Iris pigment epithelial cell (primary cell): Measurements from ENCODE around the gene BST2.

Experiments
- DNase-seq: peaks from one replicate; pipeline ENCODE4 v3.0.0-alpha.2; 2011; ENCODE audit warnings: low read depth

BST2 gene, protein sequence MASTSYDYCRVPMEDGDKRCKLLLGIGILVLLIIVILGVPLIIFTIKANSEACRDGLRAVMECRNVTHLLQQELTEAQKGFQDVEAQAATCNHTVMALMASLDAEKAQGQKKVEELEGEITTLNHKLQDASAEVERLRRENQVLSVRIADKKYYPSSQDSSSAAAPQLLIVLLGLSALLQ

GRCh38 chr19:17405250-17406045 lies at the start of gene BST2:
TSS of gene BST2 (minus strand) at chr19:17405630. CDS start at chr19:17405575, 55 bp downstream.
- peak; percentile 67 for DNase-seq

- no peak for DNase-seq
These were observed 49.2 kb upstream of the BST2 start for GRCh38 chr19:17454576-17455071.

DNA sequence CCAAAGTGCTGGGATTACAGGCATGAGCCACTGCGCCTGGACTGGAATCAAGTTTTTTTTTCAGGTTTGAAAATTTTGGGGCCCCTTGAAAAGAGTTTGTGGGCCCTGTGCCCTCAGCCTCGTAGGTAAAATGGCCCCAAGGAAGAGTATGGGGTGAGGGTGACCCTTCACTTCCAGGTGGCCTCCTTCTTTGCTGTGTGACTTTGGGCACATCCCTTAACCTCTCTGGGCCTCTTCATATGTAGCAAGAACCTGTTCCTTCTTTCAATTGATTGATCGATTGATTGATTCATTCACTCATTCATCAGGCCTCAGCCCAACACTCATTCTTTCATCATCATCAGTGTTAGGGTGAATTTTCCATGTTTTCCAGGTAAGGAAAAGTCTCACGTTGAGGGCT lies 46.4 kb upstream of the BST2 start:
- DNase-seq = no peak

GRCh38 chr19:17450264-17451075 lies 45.0 kb upstream of the BST2 start:
- DNase-seq = no peak

GRCh38 chr19:17448131-17448967 lies 42.9 kb upstream of the BST2 start, which contains the start of gene TMEM221:
TSS of gene TMEM221 (minus strand) at chr19:17448668. CDS start at chr19:17448462, 206 bp downstream.
- DNase-seq = no peak

DNA sequence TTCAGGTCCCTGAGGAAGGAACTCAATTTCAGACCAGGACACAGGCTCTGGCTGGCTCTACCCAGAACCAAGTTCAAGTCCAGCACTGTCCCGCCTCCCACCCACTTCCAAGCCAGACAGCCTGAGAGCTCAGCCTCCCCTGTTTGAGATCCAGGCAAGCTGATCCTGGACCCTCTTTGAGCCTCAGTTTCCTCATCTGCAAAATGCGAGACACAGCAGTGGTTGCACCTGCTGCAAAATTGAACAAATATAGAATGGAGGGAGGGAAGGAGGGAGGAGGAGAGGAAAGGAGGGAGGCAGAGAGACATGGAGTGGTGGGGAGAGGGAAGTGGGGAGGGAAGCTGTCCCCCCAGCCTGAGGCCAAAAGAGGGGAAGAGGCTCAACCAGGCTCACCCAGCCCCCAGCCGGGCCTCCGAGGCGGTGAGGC lies 42.3 kb upstream of the BST2 start:
- no peak for DNase-seq

GRCh38 chr19:17445526-17446165 lies 40.2 kb upstream of the BST2 start:
- no peak for DNase-seq

- peak; percentile 38 for DNase-seq
These were observed 36.0 kb upstream of the BST2 start for GRCh38 chr19:17441241-17442021.

- DNase-seq = no peak
These were observed 31.4 kb upstream of the BST2 start for GRCh38 chr19:17436874-17437267.

GRCh38 chr19:17436094-17436873 lies 30.9 kb upstream of the BST2 start:
- DNase-seq = no peak

- no peak for DNase-seq
These were observed 29.8 kb upstream of the BST2 start for GRCh38 chr19:17435218-17435617.

DNA sequence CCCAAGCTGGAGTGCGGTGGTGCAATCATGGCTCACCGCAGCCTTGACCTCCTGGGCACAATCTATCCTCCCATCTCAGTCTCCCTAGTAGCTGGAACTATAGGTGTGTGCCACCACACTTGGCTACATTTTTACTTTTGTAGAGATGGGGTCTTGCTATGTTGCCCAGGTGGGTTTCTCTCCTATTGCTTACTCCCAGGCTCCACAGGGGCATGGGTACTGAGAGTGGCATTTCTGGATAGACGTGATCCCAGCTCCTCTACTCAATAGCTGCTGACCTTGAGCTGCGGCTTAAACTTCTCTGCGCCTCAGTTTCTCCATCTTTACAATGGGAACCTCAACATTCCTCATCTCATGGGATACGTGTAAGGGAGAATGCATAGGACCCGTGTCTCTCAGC lies 26.0 kb upstream of the BST2 start:
- no peak for DNase-seq

DNA sequence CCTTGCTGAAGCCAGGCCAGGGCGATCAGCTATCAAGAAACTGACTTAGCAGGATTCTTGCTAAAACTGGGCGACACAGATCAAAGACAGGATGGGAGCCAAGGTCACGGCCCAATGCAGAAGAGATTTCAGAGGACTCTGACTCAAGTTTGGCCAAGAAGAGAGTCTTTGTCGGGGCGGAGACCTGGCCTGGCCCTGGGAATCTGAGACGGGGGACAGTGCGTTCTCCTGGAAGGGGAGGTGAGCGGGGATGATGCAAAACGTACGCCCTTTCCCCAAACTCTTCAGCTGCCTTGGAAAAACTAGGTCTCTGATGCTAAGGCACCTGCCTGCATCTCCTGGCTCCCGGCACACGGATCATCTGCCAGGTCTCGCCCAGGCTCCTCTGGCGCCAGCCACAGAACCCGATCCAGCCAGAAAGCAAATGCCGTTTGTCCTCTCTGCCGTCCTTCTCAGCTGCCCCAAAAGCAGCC lies 24.2 kb upstream of the BST2 start:
- no peak for DNase-seq

DNA sequence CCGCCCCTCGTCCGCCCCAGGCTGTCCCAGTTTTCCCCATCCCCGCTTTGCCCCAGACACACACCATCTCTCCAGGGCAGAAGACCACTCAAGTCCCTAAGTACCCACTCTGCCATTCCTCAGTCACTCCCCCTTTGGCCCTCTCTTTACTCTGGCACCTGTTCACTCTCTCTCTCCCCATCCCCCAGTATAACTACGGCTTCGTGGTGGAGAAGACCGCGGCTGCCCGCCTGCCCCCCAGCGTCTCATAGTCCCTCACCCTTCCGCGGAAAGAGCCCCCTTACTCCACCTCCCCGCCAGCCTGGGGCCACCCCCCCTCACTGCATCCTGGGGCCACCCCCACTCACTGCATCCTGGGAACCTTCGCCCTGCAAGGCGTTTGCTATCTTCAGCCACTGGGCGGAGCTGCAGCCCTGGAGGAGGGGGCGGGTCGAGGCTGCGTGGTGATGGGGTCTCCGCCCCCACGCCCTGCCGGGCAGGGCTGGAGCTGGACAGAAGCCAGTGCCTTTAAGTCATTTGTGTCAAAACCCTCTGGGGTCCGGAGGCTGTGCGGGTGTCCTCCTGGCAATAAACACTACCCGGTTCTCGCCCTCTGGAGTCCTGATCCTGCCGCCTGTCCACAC lies 19.4 kb upstream of the BST2 start:
- peak; percentile 41 for DNase-seq

GRCh38 chr19:17423429-17424208 lies 18.2 kb upstream of the BST2 start:
- DNase-seq = no peak

DNA sequence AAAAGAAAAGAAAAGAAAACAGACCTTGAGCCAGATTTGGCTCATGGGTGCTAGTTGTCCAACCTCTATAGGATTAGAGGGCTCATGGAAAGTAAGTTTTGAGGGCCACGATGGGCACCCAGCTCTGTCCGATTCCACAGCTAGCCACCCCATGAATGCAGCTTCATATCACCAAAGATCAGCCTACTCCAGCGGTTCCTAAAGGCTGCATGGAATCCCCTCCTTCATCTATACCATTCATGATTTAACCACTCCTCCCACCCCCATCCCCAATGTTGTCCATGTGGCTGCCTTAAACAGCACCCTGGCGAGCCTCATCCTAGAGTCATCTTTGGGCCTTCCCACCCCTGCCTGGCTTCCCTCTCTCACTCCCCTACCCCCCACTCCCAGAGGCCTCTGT lies 16.5 kb upstream of the BST2 start:
- no peak for DNase-seq

GRCh38 chr19:17420475-17420924 lies 15.1 kb upstream of the BST2 start:
- no peak for DNase-seq
